Type B pancreatic cell (in vitro differentiated cells): ENCODE data around the gene NUB1. TPM values are rescaled to one million over a fixed set of nuclear protein-coding genes. Genes with fewer than 3 reads are reported as not detected.

Experiments used
- DNase-seq: peaks from one replicate; pipeline ENCODE4 v3.0.0; 2021; ENCODE audit warnings: mixed read lengths; ENCODE audit not compliant: unreplicated experiment; ENCODE audit errors: extremely low spot score
- H3K27ac Mint-ChIP-seq: 2 replicates; pipeline ENCODE4 v1.8.0; 2021; ENCODE audit warnings: mild to moderate bottlenecking, mixed read lengths
- H3K27me3 Mint-ChIP-seq: 2 replicates; pipeline ENCODE4 v1.8.0; 2021; ENCODE audit warnings: mixed read lengths
- H3K36me3 Mint-ChIP-seq: 2 replicates; pipeline ENCODE4 v1.8.0; 2021; ENCODE audit warnings: mixed read lengths
- H3K4me1 Mint-ChIP-seq: one replicate; pipeline ENCODE4 v1.8.0; 2021; ENCODE audit warnings: mixed read lengths; ENCODE audit not compliant: unreplicated experiment
- H3K4me3 Mint-ChIP-seq: 2 replicates; pipeline ENCODE4 v1.8.0; 2021; ENCODE audit warnings: mild to moderate bottlenecking, mixed read lengths
- H3K9me3 Mint-ChIP-seq: 2 replicates; pipeline ENCODE4 v1.8.0; 2021; ENCODE audit warnings: mixed read lengths
- CTCF ChIP-seq: fragments of 200-600 bp; sonication (generic); conservative IDR thresholded peaks from 2 replicates; pipeline ENCODE4 v1.5.0; 2021; ENCODE audit warnings: antibody characterized with exemption, mild to moderate bottlenecking
- total RNA-seq: library from RNA; stranded (reverse); gene quantifications from 2 replicates; pipeline ENCODE4 v1.2.1, GENCODE V29; 2021; ENCODE audit warnings: low replicate concordance

Gene NUB1
- total RNA-seq, 1 donor from 2014 or later = 54.3 TPM

GRCh38 chr7:151402029-151402835 lies 60.6 kb downstream of the NUB1 start:
- no peaks in the 10 kb centered on the region for H3K27me3 Mint-ChIP-seq
- no peak for DNase-seq
- H3K4me3 Mint-ChIP-seq = peak overlapping the region; percentile 9
- peaks cover 45% of the 10 kb centered on the region for H3K4me1 Mint-ChIP-seq
- TF ChIP-seq CTCF = no peak
- H3K27ac Mint-ChIP-seq = no peak overlapping the region
- H3K36me3 Mint-ChIP-seq = peaks cover 11% of the 10 kb centered on the region
- no peaks in the 10 kb centered on the region for H3K9me3 Mint-ChIP-seq

GRCh38 chr7:151403764-151404163 lies 62.2 kb downstream of the NUB1 start:
- Mint-ChIP-seq H3K27me3 (peaks cover 2% of the 10 kb centered on the region), H3K4me3 (no peak overlapping the region), H3K36me3 (peaks cover under 1% of the 10 kb centered on the region), H3K9me3 (no peaks in the 10 kb centered on the region), H3K27ac (no peak overlapping the region), H3K4me1 (peaks cover 49% of the 10 kb centered on the region)
- DNase-seq = no peak
- no peak for TF ChIP-seq CTCF

- H3K36me3 Mint-ChIP-seq = no peaks in the 10 kb centered on the region
- no peak for DNase-seq
- peaks cover 5% of the 10 kb centered on the region for H3K27me3 Mint-ChIP-seq
- no peaks in the 10 kb centered on the region for H3K9me3 Mint-ChIP-seq
- no peak overlapping the region for H3K27ac Mint-ChIP-seq
- no peak overlapping the region for H3K4me3 Mint-ChIP-seq
- peaks cover 51% of the 10 kb centered on the region for H3K4me1 Mint-ChIP-seq
- TF ChIP-seq CTCF = no peak
These were observed 62.8 kb downstream of the NUB1 start for GRCh38 chr7:151404216-151405011.

GRCh38 chr7:151405056-151405455 lies 63.4 kb downstream of the NUB1 start:
- Mint-ChIP-seq H3K4me1 (peaks cover 51% of the 10 kb centered on the region), H3K9me3 (no peaks in the 10 kb centered on the region), H3K36me3 (no peaks in the 10 kb centered on the region), H3K27ac (no peak overlapping the region), H3K27me3 (peaks cover 5% of the 10 kb centered on the region), H3K4me3 (no peak overlapping the region)
- DNase-seq = no peak
- TF ChIP-seq CTCF = no peak

- Mint-ChIP-seq H3K27me3 (peaks cover 6% of the 10 kb centered on the region), H3K27ac (no peak overlapping the region), H3K9me3 (no peaks in the 10 kb centered on the region), H3K4me1 (peaks cover 50% of the 10 kb centered on the region), H3K36me3 (no peaks in the 10 kb centered on the region), H3K4me3 (no peak overlapping the region)
- no peak for DNase-seq
- no peak for TF ChIP-seq CTCF
These were observed 64.0 kb downstream of the NUB1 start for GRCh38 chr7:151405588-151405987.
